GM21576 (cell line): ENCODE results near the gene C2CD2L.
"Not testable (repeated sequence)": the region's sequence is repeated elsewhere in the genome, so short reads cannot be mapped to it uniquely, and the experiment has no call there.

Experiments used
- ATAC-seq: cut with Tn5 transposase; IDR thresholded peaks from one replicate; pipeline ENCODE4 v1.9.1; 2021; ENCODE audit warnings: mild to moderate bottlenecking, moderate library complexity; ENCODE audit not compliant: unreplicated experiment

The C2CD2L gene

GRCh38 chr11:119092880-119093842 is 14.0 kb upstream of the C2CD2L start:
- ATAC-seq, result no peak

GRCh38 chr11:119093942-119094815 is 13.0 kb upstream of the C2CD2L start:
- no peak for ATAC-seq

DNA sequence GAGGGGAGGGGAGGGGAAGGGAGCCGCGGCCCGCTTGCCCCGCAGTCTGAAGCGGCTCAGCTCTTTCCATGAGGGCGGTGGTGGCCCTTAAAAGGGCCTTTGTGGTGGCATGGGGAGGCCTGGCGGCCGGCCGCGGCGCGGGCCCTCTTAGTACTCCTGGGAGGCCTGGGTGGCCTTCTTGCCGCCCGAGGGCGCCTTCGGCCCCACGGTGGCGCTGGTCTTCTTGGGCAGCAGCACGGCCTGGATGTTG is 12.4 kb upstream of the C2CD2L start:
- ATAC-seq, result peak; percentile 34

DNA sequence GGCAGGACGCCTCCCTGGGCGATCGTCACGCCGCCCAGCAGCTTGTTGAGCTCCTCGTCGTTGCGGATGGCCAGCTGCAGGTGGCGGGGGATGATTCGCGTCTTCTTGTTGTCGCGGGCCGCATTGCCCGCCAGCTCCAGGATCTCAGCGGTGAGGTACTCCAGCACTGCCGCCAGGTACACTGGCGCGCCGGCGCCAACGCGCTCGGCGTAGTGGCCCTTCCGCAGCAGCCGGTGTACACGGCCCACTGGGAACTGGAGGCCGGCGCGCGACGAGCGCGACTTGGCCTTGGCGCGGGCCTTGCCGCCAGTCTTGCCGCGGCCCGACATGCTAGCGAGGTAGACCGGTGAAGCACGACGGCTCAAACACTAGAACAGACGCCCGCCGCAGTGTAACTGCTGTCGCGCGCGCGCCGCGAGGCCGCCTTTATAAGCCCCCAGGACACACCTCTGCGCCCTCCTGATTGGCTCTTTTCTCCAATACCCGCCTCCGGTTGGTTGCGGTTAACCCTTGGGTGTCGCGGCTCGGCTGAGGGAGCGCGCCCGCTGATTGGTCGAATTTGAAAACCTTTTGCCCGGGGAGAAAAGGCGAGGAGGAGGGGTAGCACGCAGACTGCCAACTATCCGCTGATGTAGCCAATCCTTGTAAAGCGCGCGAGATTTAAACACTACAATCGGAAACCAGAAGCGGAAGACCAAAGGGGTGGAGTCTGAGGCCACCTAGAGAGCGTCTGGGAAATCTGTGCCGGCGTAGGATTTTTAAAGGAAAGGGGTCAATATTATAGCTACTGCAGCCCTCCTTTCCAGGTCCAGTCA is 11.9 kb upstream of the C2CD2L start:
- peak; percentile 80 for ATAC-seq

GRCh38 chr11:119099711-119100110 is 7.4 kb upstream of the C2CD2L start:
- no peak for ATAC-seq

DNA sequence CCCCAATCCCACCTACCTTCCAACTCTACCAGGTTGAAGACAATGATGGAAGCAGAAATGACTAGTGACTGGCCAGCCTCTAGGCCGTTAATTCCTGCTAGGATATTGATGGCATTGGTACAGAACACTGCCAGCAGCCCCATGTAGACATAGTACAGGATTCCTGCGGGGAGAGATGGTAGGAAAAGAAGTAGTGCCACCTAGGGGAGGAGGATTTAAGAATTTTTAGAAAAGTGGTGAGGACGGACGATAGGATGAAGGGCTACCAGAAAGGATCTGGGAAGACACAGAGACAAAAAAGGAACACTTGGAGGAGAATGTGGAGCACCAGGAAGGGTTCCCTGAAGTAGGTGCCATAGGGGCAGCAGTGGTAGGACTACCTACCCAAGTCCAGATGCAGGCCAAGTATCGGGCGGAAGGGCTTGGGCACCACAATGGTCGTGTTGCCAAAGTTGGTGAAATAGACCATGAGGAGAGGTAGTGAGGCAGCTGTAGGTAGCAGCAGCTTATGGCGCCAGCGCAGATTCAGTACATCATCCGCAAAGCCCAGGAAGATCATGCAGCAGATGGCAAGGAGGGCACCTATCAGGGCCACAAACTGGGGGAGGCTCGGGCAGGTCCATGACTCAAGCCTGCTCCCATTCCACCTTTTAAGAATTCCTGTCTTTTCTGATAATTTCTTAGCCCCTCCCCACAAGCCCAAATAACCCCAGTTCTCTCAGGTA is 6.7 kb upstream of the C2CD2L start:
- no peak for ATAC-seq

- peak; percentile 14 for ATAC-seq
Observed at GRCh38 chr11:119100994-119101758, 6.0 kb upstream of the C2CD2L start.

GRCh38 chr11:119101759-119102423 is 5.3 kb upstream of the C2CD2L start, which contains the start of gene DPAGT1:
Gene DPAGT1 (minus strand): TSS chr11:119101853. CDS start chr11:119101655, 198 bp downstream.
- peak; percentile 72 for ATAC-seq

DNA sequence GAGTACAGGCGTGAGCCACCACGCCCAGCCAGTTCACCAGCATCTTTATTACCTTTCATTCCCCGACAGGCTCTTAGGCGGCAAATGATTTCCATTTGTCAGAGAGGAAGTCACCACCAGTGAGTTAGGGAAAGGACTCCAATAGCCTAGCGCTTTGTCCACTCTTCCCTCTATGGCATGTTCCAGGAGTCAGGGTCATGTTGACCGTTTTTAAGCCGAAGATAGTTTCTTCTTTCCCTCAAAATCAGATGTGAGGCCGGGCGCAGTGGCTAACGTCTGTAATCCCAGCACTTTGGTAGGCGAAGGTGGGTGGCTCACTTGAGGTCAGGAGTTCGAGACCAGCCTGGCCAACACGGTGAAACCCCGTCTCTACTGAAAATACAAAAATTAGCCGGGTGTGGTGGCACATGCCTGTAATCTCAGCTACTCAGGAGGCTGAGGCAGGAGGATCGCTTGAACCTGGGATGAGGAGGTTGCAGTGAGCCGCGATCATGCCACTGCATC is 3.9 kb upstream of the C2CD2L start:
- ATAC-seq, result not testable (repeated sequence)

GRCh38 chr11:119103793-119104192 is 3.4 kb upstream of the C2CD2L start:
- no peak for ATAC-seq

DNA sequence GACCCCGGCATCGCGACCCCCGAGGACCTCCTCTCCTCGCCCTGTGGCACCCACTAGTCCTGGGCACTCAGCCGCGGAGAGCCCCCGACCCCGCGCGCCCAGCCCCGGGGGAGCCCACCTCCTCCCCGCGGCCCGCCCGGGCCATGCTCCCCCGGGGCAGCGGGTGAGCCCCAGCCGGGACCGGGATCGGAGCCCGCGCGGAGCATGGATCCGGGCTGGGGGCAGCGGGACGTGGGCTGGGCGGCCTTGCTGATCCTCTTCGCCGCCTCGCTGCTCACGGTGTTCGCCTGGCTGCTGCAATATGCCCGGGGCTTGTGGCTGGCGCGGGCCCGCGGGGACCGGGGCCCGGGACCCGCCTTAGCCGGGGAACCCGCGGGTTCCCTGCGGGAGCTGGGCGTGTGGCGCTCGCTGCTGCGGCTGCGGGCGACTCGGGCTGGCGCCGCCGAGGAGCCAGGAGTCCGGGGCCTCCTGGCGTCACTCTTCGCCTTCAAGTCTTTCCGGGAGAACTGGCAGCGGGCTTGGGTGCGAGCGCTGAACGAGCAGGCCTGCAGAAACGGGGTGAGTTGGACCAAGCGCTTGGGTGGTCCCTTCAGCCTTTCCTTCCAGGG is 498 bp downstream of the C2CD2L start:
- ATAC-seq, result peak; percentile 22

- ATAC-seq, result no peak
Observed at GRCh38 chr11:119108146-119108856, 1.2 kb downstream of the C2CD2L start.

GRCh38 chr11:119108857-119109221 is 1.7 kb downstream of the C2CD2L start:
- ATAC-seq, result no peak

- no peak for ATAC-seq
Observed at GRCh38 chr11:119109843-119110242, 2.7 kb downstream of the C2CD2L start.

- ATAC-seq, result no peak
Observed at GRCh38 chr11:119110439-119110838, 3.3 kb downstream of the C2CD2L start.

DNA sequence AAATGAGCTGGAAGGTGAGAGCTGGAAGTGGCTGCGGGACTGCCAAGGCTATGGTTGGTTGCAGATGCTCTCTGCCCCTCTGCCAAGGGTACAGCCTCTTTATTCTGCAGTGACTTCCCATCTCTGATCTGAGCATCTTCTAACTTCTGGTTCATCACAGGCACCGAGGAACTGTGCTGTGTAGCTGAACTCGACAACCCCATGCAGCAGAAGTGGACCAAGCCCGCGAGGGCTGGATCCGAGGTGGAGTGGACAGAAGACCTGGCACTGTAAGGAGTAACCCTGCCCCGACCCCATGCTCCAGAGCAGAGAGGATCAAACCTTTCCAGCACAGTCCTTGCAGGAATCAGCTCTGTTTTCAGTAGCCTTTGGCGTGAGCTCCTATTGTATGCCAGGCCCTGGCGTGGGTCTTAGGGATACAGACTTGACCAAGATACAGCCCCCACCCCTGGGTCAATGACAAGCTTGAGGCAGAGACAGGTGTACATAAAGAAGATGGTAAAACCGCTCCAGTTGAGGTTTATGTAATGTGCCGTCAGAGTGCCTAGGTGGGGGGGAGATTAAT is 4.3 kb downstream of the C2CD2L start:
- no peak for ATAC-seq

GRCh38 chr11:119112314-119113020 is 5.3 kb downstream of the C2CD2L start:
- no peak for ATAC-seq
